ENCODE results near the gene RPS18.

DNA sequence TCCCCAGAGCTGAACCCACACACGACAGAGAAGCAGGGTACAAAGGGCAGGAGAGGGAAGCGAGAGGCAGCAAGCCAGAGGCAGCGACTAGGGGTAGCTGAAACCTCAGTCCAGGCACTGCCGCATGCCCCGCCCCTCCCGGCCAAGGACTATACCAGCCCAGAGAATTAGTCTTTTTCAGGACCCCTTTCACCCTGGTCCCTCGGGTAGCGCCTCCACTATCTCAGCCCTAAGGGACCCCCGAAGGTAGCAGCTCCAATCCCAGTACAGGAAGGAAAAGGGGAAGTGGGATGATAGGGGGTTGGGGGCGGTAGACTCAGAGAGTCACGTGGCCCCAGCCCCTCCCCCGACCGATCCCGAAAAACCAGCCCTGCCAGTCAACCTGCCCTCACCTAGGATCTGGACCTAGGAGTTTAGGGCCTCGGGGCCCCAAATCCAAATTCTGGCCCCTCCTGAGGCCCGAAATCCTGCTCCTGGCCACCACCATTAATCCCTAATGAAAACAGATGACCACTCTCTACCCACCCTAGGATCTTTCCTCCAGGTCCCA lies 25.6 kb downstream of the RPS18 start:
- TF ChIP-seq GABPA (IDR thresholded peaks at IDR 0.05; ENCODE audit: low read depth) (no peak), NRF1 (IDR thresholded peaks at IDR 0.05; ENCODE audit: low read depth, low read length) (no peak), RCOR1 (IDR thresholded peaks at IDR 0.05; ENCODE audit: low read length) (no peak), MXI1 (IDR thresholded peaks at IDR 0.05; ENCODE audit: low read depth, low read length) (peak; percentile 32; the same call in 1 of the 2 replicates), RFX5 (IDR thresholded peaks at IDR 0.05; ENCODE audit: low read length) (no peak), TAF1 (IDR thresholded peaks at IDR 0.05; ENCODE audit: borderline replicate concordance, low read depth, low read length) (no peak), NFIC (IDR thresholded peaks at IDR 0.05; ENCODE audit: borderline replicate concordance) (no peak), TEAD4 (IDR thresholded peaks at IDR 0.05; ENCODE audit: borderline replicate concordance, insufficient read depth) (no peak), GATA2 (CRISPR knock-in tag; IDR thresholded peaks at IDR 0.05) (no peak), SIN3A (IDR thresholded peaks at IDR 0.05; ENCODE audit: borderline replicate concordance, low read depth, low read length) (no peak)
- TF ChIP-seq, protein P1, sequence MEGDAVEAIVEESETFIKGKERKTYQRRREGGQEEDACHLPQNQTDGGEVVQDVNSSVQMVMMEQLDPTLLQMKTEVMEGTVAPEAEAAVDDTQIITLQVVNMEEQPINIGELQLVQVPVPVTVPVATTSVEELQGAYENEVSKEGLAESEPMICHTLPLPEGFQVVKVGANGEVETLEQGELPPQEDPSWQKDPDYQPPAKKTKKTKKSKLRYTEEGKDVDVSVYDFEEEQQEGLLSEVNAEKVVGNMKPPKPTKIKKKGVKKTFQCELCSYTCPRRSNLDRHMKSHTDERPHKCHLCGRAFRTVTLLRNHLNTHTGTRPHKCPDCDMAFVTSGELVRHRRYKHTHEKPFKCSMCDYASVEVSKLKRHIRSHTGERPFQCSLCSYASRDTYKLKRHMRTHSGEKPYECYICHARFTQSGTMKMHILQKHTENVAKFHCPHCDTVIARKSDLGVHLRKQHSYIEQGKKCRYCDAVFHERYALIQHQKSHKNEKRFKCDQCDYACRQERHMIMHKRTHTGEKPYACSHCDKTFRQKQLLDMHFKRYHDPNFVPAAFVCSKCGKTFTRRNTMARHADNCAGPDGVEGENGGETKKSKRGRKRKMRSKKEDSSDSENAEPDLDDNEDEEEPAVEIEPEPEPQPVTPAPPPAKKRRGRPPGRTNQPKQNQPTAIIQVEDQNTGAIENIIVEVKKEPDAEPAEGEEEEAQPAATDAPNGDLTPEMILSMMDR (IDR thresholded peaks at IDR 0.05): no peak
- TF ChIP-seq, protein P2, sequence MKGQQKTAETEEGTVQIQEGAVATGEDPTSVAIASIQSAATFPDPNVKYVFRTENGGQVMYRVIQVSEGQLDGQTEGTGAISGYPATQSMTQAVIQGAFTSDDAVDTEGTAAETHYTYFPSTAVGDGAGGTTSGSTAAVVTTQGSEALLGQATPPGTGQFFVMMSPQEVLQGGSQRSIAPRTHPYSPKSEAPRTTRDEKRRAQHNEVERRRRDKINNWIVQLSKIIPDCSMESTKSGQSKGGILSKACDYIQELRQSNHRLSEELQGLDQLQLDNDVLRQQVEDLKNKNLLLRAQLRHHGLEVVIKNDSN (IDR thresholded peaks at IDR 0.05; ENCODE audit: borderline replicate concordance, low read depth): peak; percentile 88
